GM23248 (cell line): ENCODE data around the gene GADD45B. TPM values are rescaled to one million over a fixed set of nuclear protein-coding genes. Genes with fewer than 3 reads are reported as not detected.

Source experiments
- DNase-seq: peaks from one replicate; pipeline ENCODE4 v3.0.0-alpha.2; 2015
- H2AFZ ChIP-seq: fragments of 200-600 bp; sonication (generic); 2 replicates; pipeline ENCODE4 v1.6.1; 2016; ENCODE audit warnings: antibody characterized with exemption
- H3F3A ChIP-seq: fragments of 200-600 bp; sonication (generic); 2 replicates; pipeline ENCODE4 v1.6.1; 2016; ENCODE audit warnings: mild to moderate bottlenecking, antibody characterized with exemption, mixed run types; ENCODE audit not compliant: insufficient read depth
- H3K27ac ChIP-seq: fragments of 200-600 bp; sonication (generic); 2 replicates; pipeline ENCODE4 v1.5.1; 2016; ENCODE audit warnings: mild to moderate bottlenecking
- H3K27me3 ChIP-seq: fragments of 200-600 bp; sonication (generic); replicated peaks from 2 replicates; pipeline ENCODE4 v1.6.1; 2016; ENCODE audit warnings: mild to moderate bottlenecking; ENCODE audit not compliant: insufficient read depth
- H3K36me3 ChIP-seq: fragments of 200-600 bp; sonication (generic); 2 replicates; pipeline ENCODE4 v1.6.1; 2016; ENCODE audit warnings: low read depth, mild to moderate bottlenecking
- H3K4me1 ChIP-seq: fragments of 200-600 bp; sonication (generic); 2 replicates; pipeline ENCODE4 v1.6.1; 2016; ENCODE audit warnings: mild to moderate bottlenecking; ENCODE audit not compliant: insufficient read depth
- H3K4me2 ChIP-seq: fragments of 200-600 bp; sonication (generic); one replicate; pipeline ENCODE4 v1.6.1; 2016; ENCODE audit warnings: mild to moderate bottlenecking; ENCODE audit not compliant: unreplicated experiment
- H3K4me3 ChIP-seq: fragments of 200-600 bp; sonication (generic); 2 replicates; pipeline ENCODE4 v1.5.1; 2016; ENCODE audit warnings: mild to moderate bottlenecking
- H3K79me2 ChIP-seq: fragments of 200-600 bp; sonication (generic); 2 replicates; pipeline ENCODE4 v1.6.1; 2016; ENCODE audit warnings: mild to moderate bottlenecking; ENCODE audit not compliant: insufficient read depth
- H3K9ac ChIP-seq: fragments of 200-600 bp; sonication (generic); 2 replicates; pipeline ENCODE4 v1.6.1; 2016; ENCODE audit warnings: mild to moderate bottlenecking
- H3K9me2 ChIP-seq: fragments of 200-600 bp; sonication (generic); 2 replicates; pipeline ENCODE4 v1.6.1; 2016; ENCODE audit warnings: mixed run types, mild to moderate bottlenecking, moderate library complexity; ENCODE audit not compliant: insufficient read depth
- H3K9me3 ChIP-seq: fragments of 200-600 bp; sonication (generic); one replicate; pipeline ENCODE4 v1.6.1; 2017; ENCODE audit warnings: low read depth
- H4K20me1 ChIP-seq: fragments of 200-600 bp; sonication (generic); 2 replicates; pipeline ENCODE4 v1.6.0; 2016; ENCODE audit not compliant: insufficient read depth
- EZH2 ChIP-seq: fragments of 200-600 bp; sonication (generic); IDR thresholded peaks from 2 replicates; pipeline ENCODE4 v1.6.1; 2018; ENCODE audit warnings: antibody characterized with exemption, mild to moderate bottlenecking; ENCODE audit not compliant: insufficient read depth, poor library complexity, severe bottlenecking
- EZH2phosphoT487 ChIP-seq: fragments of 200-600 bp; sonication (generic); IDR thresholded peaks from 2 replicates; pipeline ENCODE4 v1.6.1; 2018; ENCODE audit warnings: antibody characterized with exemption, moderate library complexity, mild to moderate bottlenecking, low read depth; ENCODE audit not compliant: insufficient read depth
- WGBS, 2 experiments: methylation state at CpG; one replicate each; pipeline ENCODE4 v1.1.6; 2015 to 2017; ENCODE audit warnings: low lambda C conversion rate in 2 of 2, low coverage in 1 of 2; ENCODE audit errors: missing lambda C conversion rate in 2 of 2; 5-methylcytosine and 5-hydroxymethylcytosine counted together
- in situ Hi-C: fragments of 300-500 bp; cut with MboI; formaldehyde crosslinking; loops from 2 replicates; pipeline ENCODE4 v1.15.0; 2020
- microRNA-seq: library from miRNA; unstranded; fragments of <30 nt; microRNA quantifications from one replicate; pipeline ENCODE4, GENCODE V29; 2016; ENCODE audit warnings: borderline number of aligned reads
- polyA plus RNA-seq: library from polyadenylated mRNA; unstranded; fragments of >200 nt; fragmentation: Nextera tagmentation; extraction: Ambion mirVana; gene quantifications from 2 replicates; pipeline ENCODE4 v1.2.1, GENCODE V29; 2016
- small RNA-seq: library from RNA; depleted of rRNA; stranded (forward); fragments of <200 nt; gene quantifications from one replicate; pipeline ENCODE3, GENCODE V24; 2014; ENCODE audit warnings: low read depth, low replicate concordance
- total RNA-seq: library from RNA; depleted of rRNA; stranded (reverse); fragments of >200 nt; shearing (Covaris generic); gene quantifications from 2 replicates; pipeline ENCODE4 v1.2.3, GENCODE V29; 2014; rRNA removed

GADD45B gene
- total and polyA plus RNA-seq, 2 experiments from 2014 or later = 89.7 to 96.1 TPM

DNA sequence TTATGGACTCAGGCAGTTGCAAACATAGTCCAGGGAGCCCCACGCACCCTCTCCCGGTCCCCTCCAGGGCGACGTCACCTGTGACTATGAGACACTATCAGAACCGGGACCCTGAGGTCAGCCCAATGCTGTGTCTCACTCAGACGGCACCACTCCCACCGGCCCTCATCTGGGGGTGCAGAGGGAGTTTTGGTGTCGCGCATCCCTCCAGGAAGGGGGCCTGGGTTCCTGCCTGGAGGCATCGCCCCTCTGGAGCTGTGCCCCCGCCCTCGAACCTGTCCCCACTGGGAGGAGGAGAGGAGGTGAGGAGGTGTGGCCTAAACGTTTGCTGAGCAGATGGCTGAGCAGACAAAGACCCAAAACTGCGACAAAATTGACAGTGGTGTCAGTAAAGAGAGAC, 51.2 kb downstream of the GADD45B start:
- no peaks in the 10 kb centered on the region for H3K27me3 ChIP-seq
- H4K20me1 ChIP-seq = no peaks in the 10 kb centered on the region
- no peaks in the 10 kb centered on the region for H3K79me2 ChIP-seq
- DNase-seq = no peak
- TF ChIP-seq EZH2 (no peak), EZH2phosphoT487 (no peak)
- no peaks in the 10 kb centered on the region for H3K36me3 ChIP-seq
- H3K9me2 ChIP-seq = no peaks in the 10 kb centered on the region
- in situ Hi-C loops = no loop called here
- no peak overlapping the region for H3K27ac ChIP-seq
- H3K4me1 ChIP-seq = peaks cover 42% of the 10 kb centered on the region
- no peak overlapping the region for H3K9ac ChIP-seq
- 93 to 94% methylated on average over 13 to 14 of the region's 14 CpGs for WGBS, 2 experiments
- no peaks in the 10 kb centered on the region for H3K9me3 ChIP-seq
- H3K4me2 ChIP-seq = no peak overlapping the region
- H3F3A ChIP-seq = peaks cover 40% of the 10 kb centered on the region
- no peak overlapping the region for H2AFZ ChIP-seq
- no peak overlapping the region for H3K4me3 ChIP-seq

DNA sequence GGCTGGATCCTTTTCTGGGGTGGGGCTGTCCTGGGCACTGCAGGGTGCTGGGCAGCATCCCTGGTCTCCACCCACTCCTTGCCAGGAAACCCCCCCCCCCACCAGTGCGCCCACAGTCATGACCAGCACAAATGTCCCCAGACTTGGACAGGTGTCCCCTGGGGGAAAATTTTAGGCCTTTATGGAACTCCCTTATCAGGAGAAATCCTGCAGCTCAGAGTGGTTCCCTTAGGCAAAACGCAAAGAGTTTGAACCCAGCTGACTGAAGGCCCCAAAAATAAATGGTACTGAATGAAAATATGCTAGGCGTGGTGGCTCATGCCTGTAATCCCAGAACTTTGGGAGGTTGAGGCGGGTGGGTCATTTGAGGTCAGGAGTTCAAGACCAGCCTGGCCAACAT, 51.8 kb downstream of the GADD45B start:
- Histone ChIP-seq H3K9me2 (no peaks in the 10 kb centered on the region), H3K4me2 (no peak overlapping the region), H3K4me1 (peaks cover 39% of the 10 kb centered on the region), H4K20me1 (no peaks in the 10 kb centered on the region), H3K4me3 (no peak overlapping the region), H2AFZ (no peak overlapping the region), H3K27ac (no peak overlapping the region), H3K9me3 (no peaks in the 10 kb centered on the region), H3K36me3 (no peaks in the 10 kb centered on the region), H3K79me2 (no peaks in the 10 kb centered on the region), H3K27me3 (no peaks in the 10 kb centered on the region), H3K9ac (no peak overlapping the region), H3F3A (peaks cover 45% of the 10 kb centered on the region)
- in situ Hi-C loops = no loop called here
- no peak for TF ChIP-seq EZH2
- no peak for TF ChIP-seq EZH2phosphoT487
- WGBS, 2 experiments = 94 to 96% methylated on average over 4 of the region's 4 CpGs
- DNase-seq = no peak

Small RNAs within 50 kb of the gene (microRNA-seq; reads per million reads assigned to microRNA genes)
- gene MIR7108 = not detected

Small RNAs within 50 kb of the gene (small RNA-seq; reads per million reads assigned to genes)
- gene RNU6-993P = not detected

Other genes starting within 250 kb of the GADD45B start
- 68.3 and 85.1 TPM in 2 replicates for gene PLEKHJ1, start 239.8 kb upstream of the GADD45B start, total RNA-seq
- 62.3 and 69.5 TPM in 2 replicates for gene PLEKHJ1, start 239.8 kb upstream of the GADD45B start, polyA plus RNA-seq
- gene SF3A2, start 239.3 kb upstream of the GADD45B start, total RNA-seq = 20.9 and 26.7 TPM in 2 replicates
- 13.7 and 16.8 TPM in 2 replicates for gene SF3A2, start 239.3 kb upstream of the GADD45B start, polyA plus RNA-seq
- not detected in 2 replicates for gene AMH, start 226.8 kb upstream of the GADD45B start, total RNA-seq
- not detected in 2 replicates for gene AMH, start 226.8 kb upstream of the GADD45B start, polyA plus RNA-seq
- not detected in 2 replicates for gene JSRP1, start 219.7 kb upstream of the GADD45B start, total RNA-seq
- gene JSRP1, start 219.7 kb upstream of the GADD45B start, polyA plus RNA-seq = 0.41 TPM in 1 of 2 replicates, not detected in the other
- not detected in 2 replicates for gene PEAK3, start 194.0 kb upstream of the GADD45B start, total RNA-seq
- 0.19 TPM in 1 of 2 replicates, not detected in the other for gene PEAK3, start 194.0 kb upstream of the GADD45B start, polyA plus RNA-seq
- gene LINGO3, start 168.0 kb upstream of the GADD45B start, total RNA-seq = not detected in 2 replicates
- gene LINGO3, start 168.0 kb upstream of the GADD45B start, polyA plus RNA-seq = not detected in 2 replicates
- gene LSM7, start 147.5 kb upstream of the GADD45B start, total RNA-seq = 87.0 and 118 TPM in 2 replicates
- gene LSM7, start 147.5 kb upstream of the GADD45B start, polyA plus RNA-seq = 91.4 and 102 TPM in 2 replicates
- 43.0 and 61.0 TPM in 2 replicates for gene SPPL2B, start 147.4 kb upstream of the GADD45B start, total RNA-seq
- gene SPPL2B, start 147.4 kb upstream of the GADD45B start, polyA plus RNA-seq = 38.6 and 38.9 TPM in 2 replicates
- not detected in 2 replicates for gene TMPRSS9, start 115.9 kb upstream of the GADD45B start, total RNA-seq
- 0.28 TPM in 1 of 2 replicates, not detected in the other for gene TMPRSS9, start 115.9 kb upstream of the GADD45B start, polyA plus RNA-seq
- gene TIMM13, start 48.5 kb upstream of the GADD45B start, total RNA-seq = 56.4 and 57.6 TPM in 2 replicates
- 143 and 161 TPM in 2 replicates for gene TIMM13, start 48.5 kb upstream of the GADD45B start, polyA plus RNA-seq
- gene LMNB2, start 19.2 kb upstream of the GADD45B start, total RNA-seq = 93.7 and 119 TPM in 2 replicates
- gene LMNB2, start 19.2 kb upstream of the GADD45B start, polyA plus RNA-seq = 25.2 and 25.9 TPM in 2 replicates
- gene GNG7, start 226.6 kb downstream of the GADD45B start, total RNA-seq = 0.11 TPM in 1 of 2 replicates, not detected in the other
- gene GNG7, start 226.6 kb downstream of the GADD45B start, polyA plus RNA-seq = 0.13 and 0.16 TPM in 2 replicates
- gene DIRAS1, start 245.2 kb downstream of the GADD45B start, total RNA-seq = 4.9 and 5.9 TPM in 2 replicates
- gene DIRAS1, start 245.2 kb downstream of the GADD45B start, polyA plus RNA-seq = 2.6 TPM in 2 replicates